Fibroblast of lung (primary cell): ENCODE data around the gene PIMREG.

ENCODE experiments used
- EZH2 ChIP-seq: IDR thresholded peaks from 2 replicates; pipeline ENCODE4 v1.5.1; 2012; ENCODE audit warnings: low read length, control low read depth, mild to moderate bottlenecking; ENCODE audit errors: missing control alignments
- TF ChIP-seq, protein P1 (sequence below), 2 donors: IDR thresholded peaks in 1 of 2; conservative IDR thresholded peaks in 1 of 2; 1 replicate in 1 of 2; 2 replicates in 1 of 2; pipeline ENCODE4 v1.5.1; 2011 to 2012; ENCODE audit warnings: low read length in 2 of 2, control low read depth in 1 of 2, inconsistent platforms in 1 of 2, low read depth in 1 of 2, mild to moderate bottlenecking in 1 of 2

DNA sequence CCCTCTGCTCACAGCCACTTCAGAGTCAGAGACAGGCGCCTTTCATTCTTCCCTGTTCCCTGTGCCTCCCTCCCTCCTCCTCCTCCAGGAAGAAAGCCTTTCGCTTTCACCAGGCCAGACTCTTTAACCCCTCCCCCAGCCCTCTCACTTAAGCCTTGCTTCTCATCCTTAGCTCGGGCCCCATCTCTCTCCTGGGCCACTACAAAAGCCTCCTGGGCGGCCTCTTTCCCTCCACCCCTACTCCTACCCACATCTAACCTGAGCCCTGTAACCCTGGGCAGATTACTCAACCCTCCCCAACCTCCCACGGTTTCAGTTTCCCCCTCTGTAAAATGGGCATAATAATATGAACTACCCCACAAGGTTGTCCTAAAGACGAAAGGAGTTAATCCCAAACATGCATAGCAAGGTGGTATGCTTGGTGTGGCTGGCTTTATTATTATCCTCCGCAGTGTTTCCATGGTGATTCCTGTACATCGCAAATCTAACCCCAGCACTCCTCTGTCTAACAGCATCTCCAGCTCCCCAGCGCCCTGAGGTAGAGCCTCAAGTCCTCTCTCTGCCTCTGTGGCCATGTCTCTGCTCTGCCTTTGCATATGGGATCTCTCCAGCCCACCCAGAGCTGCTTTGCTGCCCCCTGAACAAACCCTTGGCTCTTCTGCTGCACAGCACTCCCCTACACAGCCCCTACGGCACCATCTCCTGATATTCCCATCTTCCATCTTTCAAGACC, 17.7 kb downstream of the PIMREG start:
- TF ChIP-seq, protein P1, sequence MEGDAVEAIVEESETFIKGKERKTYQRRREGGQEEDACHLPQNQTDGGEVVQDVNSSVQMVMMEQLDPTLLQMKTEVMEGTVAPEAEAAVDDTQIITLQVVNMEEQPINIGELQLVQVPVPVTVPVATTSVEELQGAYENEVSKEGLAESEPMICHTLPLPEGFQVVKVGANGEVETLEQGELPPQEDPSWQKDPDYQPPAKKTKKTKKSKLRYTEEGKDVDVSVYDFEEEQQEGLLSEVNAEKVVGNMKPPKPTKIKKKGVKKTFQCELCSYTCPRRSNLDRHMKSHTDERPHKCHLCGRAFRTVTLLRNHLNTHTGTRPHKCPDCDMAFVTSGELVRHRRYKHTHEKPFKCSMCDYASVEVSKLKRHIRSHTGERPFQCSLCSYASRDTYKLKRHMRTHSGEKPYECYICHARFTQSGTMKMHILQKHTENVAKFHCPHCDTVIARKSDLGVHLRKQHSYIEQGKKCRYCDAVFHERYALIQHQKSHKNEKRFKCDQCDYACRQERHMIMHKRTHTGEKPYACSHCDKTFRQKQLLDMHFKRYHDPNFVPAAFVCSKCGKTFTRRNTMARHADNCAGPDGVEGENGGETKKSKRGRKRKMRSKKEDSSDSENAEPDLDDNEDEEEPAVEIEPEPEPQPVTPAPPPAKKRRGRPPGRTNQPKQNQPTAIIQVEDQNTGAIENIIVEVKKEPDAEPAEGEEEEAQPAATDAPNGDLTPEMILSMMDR (conservative IDR thresholded peaks at IDR 0.05 in 1 of 2, IDR thresholded peaks at IDR 0.05 in 1 of 2; ENCODE audit: low read depth in 1 of 2, low read length in 2 of 2) = no peak
- no peak for TF ChIP-seq EZH2
